HepG2 (cell line): ENCODE results near the gene PAK2. TPM values are rescaled to one million over a fixed set of nuclear protein-coding genes. Genes with fewer than 3 reads are reported as not detected.

Experiments
- BRCA1 ChIP-seq: sonication (generic); formaldehyde crosslinking; IDR thresholded peaks from 2 replicates; pipeline ENCODE4 v1.4.0; 2020; ENCODE audit warnings: missing genetic modification reagents
- CENPT ChIP-seq: sonication (generic); formaldehyde crosslinking; IDR thresholded peaks from 2 replicates; pipeline ENCODE4 v1.8.0; 2022; ENCODE audit warnings: low read depth, mild to moderate bottlenecking, moderate library complexity, missing genetic modification reagents
- CREB1 ChIP-seq, 2 experiments: fragments of 450-650 bp in 1 of 2; IDR thresholded peaks; 2 replicates each; pipeline ENCODE4 v1.6.1; 2016 to 2017; ENCODE audit warnings: control low read depth in 1 of 2, mild to moderate bottlenecking in 1 of 2, missing compliant biosample characterization in 1 of 2, missing genetic modification characterization in 1 of 2
- KLF13 ChIP-seq: sonication (generic); formaldehyde crosslinking; IDR thresholded peaks from 2 replicates; pipeline ENCODE4 v1.4.0; 2020; ENCODE audit warnings: mild to moderate bottlenecking, missing genetic modification reagents
- MTA3 ChIP-seq: sonication (generic); formaldehyde crosslinking; IDR thresholded peaks from 2 replicates; pipeline ENCODE4 v1.4.0; 2020; ENCODE audit warnings: missing genetic modification reagents
- PBX2 ChIP-seq: IDR thresholded peaks from 2 replicates; pipeline ENCODE4 v1.6.1; 2016; ENCODE audit warnings: control low read depth
- RFX3 ChIP-seq: IDR thresholded peaks from 2 replicates; pipeline ENCODE4 v1.6.1; 2016; ENCODE audit warnings: missing biosample characterization, missing genetic modification reagents
- RXRA ChIP-seq: sonication (generic); formaldehyde crosslinking; IDR thresholded peaks from 2 replicates; pipeline ENCODE4 v1.5.1; 2020; ENCODE audit warnings: missing genetic modification reagents
- SCMH1 ChIP-seq: sonication (generic); formaldehyde crosslinking; IDR thresholded peaks from 2 replicates; pipeline ENCODE4 v1.9.0; 2021; ENCODE audit warnings: missing genetic modification reagents, mild to moderate bottlenecking, borderline replicate concordance
- SIX4 ChIP-seq: sonication (generic); formaldehyde crosslinking; IDR thresholded peaks from 2 replicates; pipeline ENCODE4 v1.4.0; 2020; ENCODE audit warnings: missing genetic modification reagents
- TEAD2 ChIP-seq: sonication (generic); formaldehyde crosslinking; IDR thresholded peaks from 2 replicates; pipeline ENCODE4 v1.9.0; 2021; ENCODE audit warnings: missing genetic modification reagents
- TFE3 ChIP-seq: IDR thresholded peaks from 2 replicates; pipeline ENCODE4 v1.6.1; 2016
- TSC22D2 ChIP-seq: sonication (generic); formaldehyde crosslinking; IDR thresholded peaks from 2 replicates; pipeline ENCODE4 v1.5.1; 2020; ENCODE audit warnings: missing genetic modification reagents, mild to moderate bottlenecking, borderline replicate concordance
- ZNF142 ChIP-seq: sonication (generic); formaldehyde crosslinking; IDR thresholded peaks from 2 replicates; pipeline ENCODE4 v1.4.0; 2020; ENCODE audit warnings: missing genetic modification reagents
- ZNF230 ChIP-seq: sonication (generic); formaldehyde crosslinking; IDR thresholded peaks from 2 replicates; pipeline ENCODE4 v1.4.0; 2020; ENCODE audit warnings: mild to moderate bottlenecking, missing genetic modification reagents
- ZNF580 ChIP-seq: IDR thresholded peaks from 2 replicates; pipeline ENCODE4 v1.6.1; 2016; ENCODE audit warnings: low read depth, borderline replicate concordance
- ZNF598 ChIP-seq: sonication (generic); formaldehyde crosslinking; IDR thresholded peaks from 2 replicates; pipeline ENCODE4 v1.5.1; 2020; ENCODE audit warnings: mild to moderate bottlenecking, missing genetic modification reagents, borderline replicate concordance
- ZNF710 ChIP-seq: sonication (generic); formaldehyde crosslinking; IDR thresholded peaks from 2 replicates; pipeline ENCODE4 v1.5.0; 2020; ENCODE audit warnings: mild to moderate bottlenecking, missing genetic modification reagents, borderline replicate concordance
- ZNF878 ChIP-seq: sonication (generic); formaldehyde crosslinking; IDR thresholded peaks from 2 replicates; pipeline ENCODE4 v1.8.1; 2023; ENCODE audit warnings: mild to moderate bottlenecking, missing genetic modification reagents, moderate library complexity
- polyA plus RNA-seq, 8 experiments: library from polyadenylated mRNA; depleted of rRNA in 3 of 8; stranded (reverse) in 7 of 8; unstranded in 1 of 8; fragments of >200 nt; fragmentation: Illumina TruSeq in 4 of 8; extraction: Trizol in 4 of 8; gene quantifications; 2 replicates each; pipeline versions ENCODE4 v1.2.1 to v1.2.3, GENCODE V29; 2011 to 2016; ENCODE audit warnings: low read depth in 4 of 8, missing spikeins in 1 of 8, mixed read lengths in 1 of 8; ENCODE audit not compliant: insufficient read depth in 1 of 8
- total RNA-seq, 5 experiments: library from RNA; depleted of rRNA; stranded (reverse); fragments of >200 nt; fragmentation: Illumina TruSeq; extraction: Trizol; gene quantifications; 2 replicates each; pipeline ENCODE4 v1.2.3, GENCODE V29; 2016; ENCODE audit warnings: low read depth in 1 of 5

Gene PAK2
- total and polyA plus RNA-seq, 2 of the 13 experiments (the other 11 are each of a cell fraction or from before 2014, with no cell fraction given): 23.0 to 24.7 TPM

- TF ChIP-seq SCMH1 (CRISPR knock-in tag) (no peak), ZNF580 (no peak), KLF13 (CRISPR knock-in tag) (no peak), PBX2 (no peak), TFE3 (CRISPR knock-in tag) (no peak), CENPT (no peak), ZNF598 (CRISPR knock-in tag) (peak; percentile 72; the same call in 1 of the 2 replicates), ZNF230 (CRISPR knock-in tag) (no peak), MTA3 (no peak), ZNF878 (CRISPR knock-in tag) (no peak), ZNF142 (0 out of 2 replicates have a peak, but pooled peaks have one; percentile 42), RXRA (CRISPR knock-in tag) (peak; percentile 26; the same call in 1 of the 2 replicates), TEAD2 (CRISPR knock-in tag) (no peak), SIX4 (CRISPR knock-in tag) (no peak), CREB1 (IDR thresholded peaks at IDR 0.05) (no peak), CREB1 (CRISPR knock-in tag; IDR thresholded peaks at IDR 0.05) (no peak), ZNF710 (no peak), RFX3 (peak; percentile 67), TSC22D2 (0 out of 2 replicates have a peak, but pooled peaks have one; percentile 27), BRCA1 (CRISPR knock-in tag) (no peak)
These were observed 27.7 kb upstream of the PAK2 start, which contains the start of the genes CEP19 and PIGX (continued) for GRCh38 chr3:196711838-196712513.
